KMS-11 (cell line): ENCODE data around the gene NPC2.
"Not testable (repeated sequence)": the region's sequence is repeated elsewhere in the genome, so short reads cannot be mapped to it uniquely, and the experiment has no call there.

ENCODE experiments used
- H2AFZ ChIP-seq: fragments of 200-600 bp; sonication (generic); 2 replicates; pipeline ENCODE4 v1.6.1; 2016; ENCODE audit warnings: antibody characterized with exemption, mixed run types, low read depth
- H3K27ac ChIP-seq: fragments of 200-600 bp; sonication (generic); 2 replicates; pipeline ENCODE4 v1.6.1; 2016; ENCODE audit warnings: mild to moderate bottlenecking, mixed run types
- H3K27me3 ChIP-seq: fragments of 200-600 bp; sonication (generic); 2 replicates; pipeline ENCODE4 v1.6.1; 2017; ENCODE audit warnings: mild to moderate bottlenecking, low read depth, mixed run types, moderate library complexity; ENCODE audit not compliant: insufficient read depth
- H3K36me3 ChIP-seq: fragments of 200-600 bp; sonication (generic); 2 replicates; pipeline ENCODE4 v1.6.1; 2017; ENCODE audit warnings: mild to moderate bottlenecking, mixed run types; ENCODE audit not compliant: insufficient read depth
- H3K4me1 ChIP-seq: fragments of 200-600 bp; sonication (generic); 2 replicates; pipeline ENCODE4 v1.6.1; 2016; ENCODE audit warnings: mild to moderate bottlenecking, low read depth, mixed run types; ENCODE audit not compliant: poor library complexity, severe bottlenecking
- H3K4me2 ChIP-seq: fragments of 200-600 bp; sonication (generic); 2 replicates; pipeline ENCODE4 v1.7.0; 2016; ENCODE audit warnings: mild to moderate bottlenecking, mixed run types
- H3K4me3 ChIP-seq: fragments of 200-600 bp; sonication (generic); IDR thresholded peaks from 2 replicates; pipeline ENCODE4 v1.6.1; 2017; ENCODE audit warnings: low read depth, low read length, mixed read lengths; ENCODE audit not compliant: insufficient read depth
- H3K79me2 ChIP-seq: fragments of 200-600 bp; sonication (generic); 2 replicates; pipeline ENCODE4 v1.6.1; 2016; ENCODE audit warnings: low read depth, mixed run types; ENCODE audit not compliant: insufficient read depth
- H3K9ac ChIP-seq: fragments of 200-600 bp; sonication (generic); 2 replicates; pipeline ENCODE4 v1.6.1; 2016; ENCODE audit warnings: mild to moderate bottlenecking, mixed run types
- H4K20me1 ChIP-seq: fragments of 200-600 bp; sonication (generic); 2 replicates; pipeline ENCODE4 v1.6.1; 2016; ENCODE audit warnings: mild to moderate bottlenecking, mixed run types; ENCODE audit not compliant: insufficient read depth
- CTCF ChIP-seq: fragments of 200-600 bp; sonication (generic); conservative IDR thresholded peaks from 2 replicates; pipeline ENCODE4 v1.6.1; 2017; ENCODE audit warnings: low read depth, mild to moderate bottlenecking, antibody characterized with exemption, low read length, moderate library complexity, mixed read lengths

NPC2 gene

GRCh38 chr14:74538411-74539391 is 45.6 kb upstream of the NPC2 start:
- TF ChIP-seq CTCF, result no peak
- no peaks in the 10 kb centered on the region for H3K36me3 ChIP-seq
- H2AFZ ChIP-seq, result no peak overlapping the region
- H3K4me3 ChIP-seq, result no peak overlapping the region
- no peak overlapping the region for H3K27ac ChIP-seq
- H3K27me3 ChIP-seq, result no peaks in the 10 kb centered on the region
- no peak overlapping the region for H3K9ac ChIP-seq
- H3K79me2 ChIP-seq, result no peaks in the 10 kb centered on the region
- H3K4me2 ChIP-seq, result no peak overlapping the region
- no peaks in the 10 kb centered on the region for H4K20me1 ChIP-seq
- no peaks in the 10 kb centered on the region for H3K4me1 ChIP-seq

GRCh38 chr14:74536336-74536735 is 43.2 kb upstream of the NPC2 start:
- not testable (repeated sequence) for H3K4me3 ChIP-seq, H3K36me3 ChIP-seq, H3K4me1 ChIP-seq, H4K20me1 ChIP-seq, H3K9ac ChIP-seq, H2AFZ ChIP-seq, H3K79me2 ChIP-seq, H3K4me2 ChIP-seq, H3K27ac ChIP-seq, H3K27me3 ChIP-seq

GRCh38 chr14:74535756-74536325 is 42.7 kb upstream of the NPC2 start:
- H3K4me3 ChIP-seq, result no peak overlapping the region
- H3K4me2 ChIP-seq, result no peak overlapping the region
- no peaks in the 10 kb centered on the region for H4K20me1 ChIP-seq
- H2AFZ ChIP-seq, result no peak overlapping the region
- TF ChIP-seq CTCF, result no peak
- no peaks in the 10 kb centered on the region for H3K27me3 ChIP-seq
- H3K27ac ChIP-seq, result no peak overlapping the region
- H3K4me1 ChIP-seq, result no peaks in the 10 kb centered on the region
- H3K9ac ChIP-seq, result no peak overlapping the region
- no peaks in the 10 kb centered on the region for H3K79me2 ChIP-seq
- no peaks in the 10 kb centered on the region for H3K36me3 ChIP-seq

- no peak overlapping the region for H3K27ac ChIP-seq
- H3K4me3 ChIP-seq, result no peak overlapping the region
- no peak for TF ChIP-seq CTCF
- H3K9ac ChIP-seq, result no peak overlapping the region
- no peaks in the 10 kb centered on the region for H3K36me3 ChIP-seq
- H3K27me3 ChIP-seq, result no peaks in the 10 kb centered on the region
- no peaks in the 10 kb centered on the region for H3K4me1 ChIP-seq
- H4K20me1 ChIP-seq, result no peaks in the 10 kb centered on the region
- no peak overlapping the region for H2AFZ ChIP-seq
- H3K4me2 ChIP-seq, result no peak overlapping the region
- no peaks in the 10 kb centered on the region for H3K79me2 ChIP-seq
Measured at GRCh38 chr14:74533576-74533975, 40.5 kb upstream of the NPC2 start.

- Histone ChIP-seq H2AFZ (no peak overlapping the region), H3K27me3 (no peaks in the 10 kb centered on the region)
- no peak for TF ChIP-seq CTCF
Measured at GRCh38 chr14:74532246-74532645, 39.1 kb upstream of the NPC2 start.

More at GRCh38 chr14:74532246-74532645, 39.1 kb upstream of the NPC2 start:
- Histone ChIP-seq H3K4me2 (no peak overlapping the region), H3K9ac (no peak overlapping the region), H3K36me3 (no peaks in the 10 kb centered on the region), H3K4me1 (no peaks in the 10 kb centered on the region), H3K79me2 (no peaks in the 10 kb centered on the region), H3K4me3 (no peak overlapping the region), H4K20me1 (no peaks in the 10 kb centered on the region), H3K27ac (no peak overlapping the region)
